Caco-2 (cell line): ENCODE results near the gene DRD2. TPM values are rescaled to one million over a fixed set of nuclear protein-coding genes. Genes with fewer than 3 reads are reported as not detected.

Experiments
- BruUV-seq: library from RNA; stranded (reverse); fragments of 400-500 nt; replicated peaks from 2 replicates; lab custom pipeline; 2021; lab: Mats Ljungman, UMichigan
- CTCF ChIA-PET: fragments of 300-600 bp; sonication (Branson Sonifier 250); formaldehyde crosslinking; loops from one replicate; lab custom pipeline; 2022; ENCODE audit warnings: antibody characterized with exemption; lab: Charles Lee
- POLR2A ChIA-PET: fragments of 300-600 bp; sonication (Branson Sonifier 250); formaldehyde crosslinking; loops from one replicate; lab custom pipeline; 2022; ENCODE audit warnings: antibody characterized with exemption; lab: Charles Lee
- DNase-seq, 2 experiments: peaks; one replicate each; pipeline versions ENCODE4 v3.0.0 to v3.0.0-alpha.2; 2020 to 2022
- H3K27me3 ChIP-seq: replicated peaks from 2 replicates; pipeline ENCODE4 v1.6.0; 2011; ENCODE audit warnings: low read length; ENCODE audit not compliant: control insufficient read depth, insufficient read depth
- H3K36me3 ChIP-seq: 2 replicates; pipeline ENCODE4 v1.5.1; 2011; ENCODE audit warnings: low read length; ENCODE audit not compliant: control insufficient read depth, insufficient read depth
- H3K4me1 ChIP-seq: fragments of 250-450 bp; sonication (Bioruptor Pico); 2 replicates; pipeline ENCODE4 v1.5.1; 2020; ENCODE audit warnings: mild to moderate bottlenecking
- H3K4me3 ChIP-seq: 2 replicates; pipeline ENCODE4 v1.5.1; 2011; ENCODE audit warnings: low read depth, mild to moderate bottlenecking, control low read depth, low read length
- H3K9me3 ChIP-seq: fragments of 250-450 bp; sonication (Bioruptor Pico); 2 replicates; pipeline ENCODE4 v1.5.1; 2020; ENCODE audit warnings: mild to moderate bottlenecking, moderate library complexity
- H3K27ac Mint-ChIP-seq: one replicate; pipeline ENCODE4 v1.8.0; 2022; ENCODE audit warnings: mixed read lengths; ENCODE audit not compliant: unreplicated experiment
- H3K27me3 Mint-ChIP-seq: one replicate; pipeline ENCODE4 v1.8.0; 2022; ENCODE audit warnings: mixed read lengths; ENCODE audit not compliant: insufficient read depth, unreplicated experiment
- H3K36me3 Mint-ChIP-seq: one replicate; pipeline ENCODE4 v1.8.0; 2022; ENCODE audit warnings: mild to moderate bottlenecking, mixed read lengths; ENCODE audit not compliant: insufficient read depth, unreplicated experiment
- H3K4me1 Mint-ChIP-seq: one replicate; pipeline ENCODE4 v1.8.0; 2022; ENCODE audit warnings: low read depth, mixed read lengths; ENCODE audit not compliant: unreplicated experiment
- H3K4me3 Mint-ChIP-seq: one replicate; pipeline ENCODE4 v1.8.0; 2022; ENCODE audit warnings: mild to moderate bottlenecking, moderate library complexity, mixed read lengths; ENCODE audit not compliant: unreplicated experiment
- H3K9me3 Mint-ChIP-seq: one replicate; pipeline ENCODE4 v1.8.0; 2022; ENCODE audit warnings: mixed read lengths; ENCODE audit not compliant: unreplicated experiment
- CTCF ChIP-seq, 2 experiments: fragments of 200-600 bp in 1 of 2; IDR thresholded peaks; 1 replicate in 1 of 2; 2 replicates in 1 of 2; pipeline versions ENCODE4 v1.5.1 to v1.8.0; 2011 to 2022; ENCODE audit warnings: antibody characterized with exemption in 1 of 2, control low read depth in 1 of 2, inconsistent platforms in 1 of 2, low read depth in 1 of 2, low read length in 1 of 2, mild to moderate bottlenecking in 1 of 2, moderate library complexity in 1 of 2; ENCODE audit not compliant: insufficient read depth in 1 of 2, severe bottlenecking in 1 of 2, unreplicated experiment in 1 of 2
- intact Hi-C: fragments of 100-400 bp; cut with micrococcal nuclease; formaldehyde crosslinking; loops from one replicate; pipeline ENCODE4 v1.10.0; 2022; ENCODE audit not compliant: unreplicated experiment
- total RNA-seq: library from RNA; stranded (reverse); gene quantifications from 2 replicates; pipeline ENCODE4 v1.2.3, GENCODE V29; 2022

The DRD2 gene
- total RNA-seq, 1 experiment from 2014 or later: 13.9 TPM

GRCh38 chr11:113376156-113376555, 99.0 kb downstream of the DRD2 start:
- Mint-ChIP-seq H3K9me3 (no peaks in the 10 kb centered on the region), H3K27ac (no peak overlapping the region), H3K4me1 (no peaks in the 10 kb centered on the region), H3K4me3 (no peak overlapping the region), H3K36me3 (no peaks in the 10 kb centered on the region), H3K27me3 (no peaks in the 10 kb centered on the region)
- POLR2A ChIA-PET: no interaction called here
- H3K36me3 ChIP-seq: no peaks in the 10 kb centered on the region
- H3K4me1 ChIP-seq: no peaks in the 10 kb centered on the region
- H3K4me3 ChIP-seq: no peak overlapping the region
- no peaks in the 10 kb centered on the region for H3K9me3 ChIP-seq
- intact Hi-C loops: no loop called here
- CTCF ChIA-PET: interaction anchor here (0.9 to 1.2 kb wide), 2 partner anchors 12 to 27 kb away, joined by 3 read pairs; partner anchors contain the start of gene ANKK1
- BruUV-seq: no TSS peak
- no peak for TF ChIP-seq CTCF (IDR thresholded peaks at IDR 0.05; ENCODE audit: insufficient read depth in 1 of 2, low read depth in 1 of 2, low read length in 1 of 2, severe bottlenecking in 1 of 2, unreplicated experiment in 1 of 2)
- H3K27me3 ChIP-seq: no peaks in the 10 kb centered on the region
- no peak for DNase-seq

- Histone ChIP-seq H3K27me3 (no peaks in the 10 kb centered on the region), H3K4me1 (no peaks in the 10 kb centered on the region), H3K9me3 (no peaks in the 10 kb centered on the region), H3K4me3 (no peak overlapping the region), H3K36me3 (no peaks in the 10 kb centered on the region)
- Mint-ChIP-seq H3K4me1 (no peaks in the 10 kb centered on the region), H3K4me3 (no peak overlapping the region), H3K27ac (no peak overlapping the region), H3K9me3 (no peaks in the 10 kb centered on the region), H3K27me3 (no peaks in the 10 kb centered on the region), H3K36me3 (no peaks in the 10 kb centered on the region)
- CTCF ChIA-PET: no interaction called here
- POLR2A ChIA-PET: no interaction called here
- TF ChIP-seq CTCF (IDR thresholded peaks at IDR 0.05; ENCODE audit: insufficient read depth in 1 of 2, low read depth in 1 of 2, low read length in 1 of 2, severe bottlenecking in 1 of 2, unreplicated experiment in 1 of 2): no peak
- intact Hi-C loops: no loop called here
- DNase-seq: no peak
- BruUV-seq: no TSS peak
Observed at GRCh38 chr11:113375402-113375801, 99.8 kb downstream of the DRD2 start.

- Histone ChIP-seq H3K4me1 (no peaks in the 10 kb centered on the region), H3K9me3 (no peaks in the 10 kb centered on the region), H3K27me3 (no peaks in the 10 kb centered on the region), H3K36me3 (no peaks in the 10 kb centered on the region), H3K4me3 (no peak overlapping the region)
- Mint-ChIP-seq H3K27me3 (no peaks in the 10 kb centered on the region), H3K36me3 (no peaks in the 10 kb centered on the region), H3K4me1 (no peaks in the 10 kb centered on the region), H3K4me3 (no peak overlapping the region), H3K9me3 (no peaks in the 10 kb centered on the region), H3K27ac (no peak overlapping the region)
- TF ChIP-seq CTCF (IDR thresholded peaks at IDR 0.05; ENCODE audit: insufficient read depth in 1 of 2, low read depth in 1 of 2, low read length in 1 of 2, severe bottlenecking in 1 of 2, unreplicated experiment in 1 of 2): no peak
- POLR2A ChIA-PET: no interaction called here
- no TSS peak for BruUV-seq
- CTCF ChIA-PET: no interaction called here
- intact Hi-C loops: no loop called here
- DNase-seq: no peak
Observed at GRCh38 chr11:113373981-113374560, 101.1 kb downstream of the DRD2 start.
